ENCODE results near the gene ARHGAP11A.

The ARHGAP11A gene

DNA sequence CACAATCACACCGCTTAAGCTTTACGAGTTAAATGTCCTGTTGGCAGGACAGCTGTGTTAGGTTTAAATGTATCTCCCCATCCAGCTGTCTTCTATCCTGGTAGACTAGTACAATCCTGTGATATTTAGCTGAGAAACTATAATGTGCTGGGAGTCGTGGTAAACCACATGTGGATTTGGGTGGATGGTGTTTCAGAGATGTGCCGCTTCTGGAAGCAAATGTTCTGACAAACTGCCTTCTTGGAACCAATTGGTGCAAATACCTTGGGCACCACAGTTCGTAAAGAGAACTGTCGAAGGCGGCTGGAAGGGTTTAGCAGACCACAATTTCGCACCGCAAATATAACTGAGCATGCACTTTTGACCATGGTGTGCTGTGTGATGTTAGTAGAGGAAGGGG is 41.2 kb downstream of the ARHGAP11A start:
- no peak for DNase-seq

DNA sequence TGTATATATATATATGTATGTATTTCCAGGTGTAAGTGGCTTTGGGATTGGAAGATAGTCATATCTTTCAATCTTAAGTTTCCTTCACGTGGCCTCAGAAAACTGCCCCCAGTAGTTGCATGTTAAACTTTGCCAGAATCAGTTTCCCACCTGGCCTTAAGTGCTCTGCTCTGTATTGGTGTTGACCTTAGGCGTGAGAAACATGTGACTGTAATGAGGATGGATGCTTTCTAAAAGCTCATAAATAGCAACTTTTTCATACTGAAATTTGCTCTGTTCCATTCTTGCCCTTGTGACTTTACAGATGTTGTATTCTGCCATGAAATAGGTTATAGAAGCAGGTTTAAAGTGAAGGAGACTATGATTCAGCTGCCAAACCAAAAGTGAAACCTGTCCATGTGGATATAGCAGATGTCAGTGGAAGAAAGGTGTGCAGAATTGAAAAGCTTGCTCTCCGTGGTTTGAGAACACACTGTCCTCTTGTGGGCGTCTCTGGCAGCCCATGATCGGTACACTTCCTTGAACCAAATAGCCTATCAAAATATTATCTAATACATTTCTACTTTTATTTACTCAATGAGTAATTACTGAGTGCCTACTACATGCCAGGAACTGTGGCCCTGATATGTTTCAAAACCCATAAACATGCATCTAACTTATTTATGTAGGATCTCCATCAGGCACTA is 42.0 kb downstream of the ARHGAP11A start:
- DNase-seq = peak; percentile 42

DNA sequence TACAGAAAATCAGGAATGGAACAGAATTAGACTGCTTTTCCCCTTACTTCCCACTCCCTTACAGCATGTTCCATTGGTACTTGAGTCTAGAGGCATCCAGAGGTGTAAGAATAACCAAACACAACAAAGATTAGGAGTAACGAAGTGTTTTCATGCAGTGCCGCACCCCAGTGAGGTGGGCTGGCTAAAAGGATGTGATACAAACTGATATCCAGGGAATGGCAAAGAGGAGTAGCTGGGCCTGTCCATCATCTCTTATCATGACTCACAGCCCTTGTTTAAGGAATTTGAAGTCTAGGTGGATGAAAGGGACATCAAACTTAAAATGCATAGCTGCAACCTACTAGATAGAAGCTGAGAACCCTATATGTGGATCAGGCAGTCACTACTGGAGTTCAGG is 42.6 kb downstream of the ARHGAP11A start:
- no peak for DNase-seq

DNA sequence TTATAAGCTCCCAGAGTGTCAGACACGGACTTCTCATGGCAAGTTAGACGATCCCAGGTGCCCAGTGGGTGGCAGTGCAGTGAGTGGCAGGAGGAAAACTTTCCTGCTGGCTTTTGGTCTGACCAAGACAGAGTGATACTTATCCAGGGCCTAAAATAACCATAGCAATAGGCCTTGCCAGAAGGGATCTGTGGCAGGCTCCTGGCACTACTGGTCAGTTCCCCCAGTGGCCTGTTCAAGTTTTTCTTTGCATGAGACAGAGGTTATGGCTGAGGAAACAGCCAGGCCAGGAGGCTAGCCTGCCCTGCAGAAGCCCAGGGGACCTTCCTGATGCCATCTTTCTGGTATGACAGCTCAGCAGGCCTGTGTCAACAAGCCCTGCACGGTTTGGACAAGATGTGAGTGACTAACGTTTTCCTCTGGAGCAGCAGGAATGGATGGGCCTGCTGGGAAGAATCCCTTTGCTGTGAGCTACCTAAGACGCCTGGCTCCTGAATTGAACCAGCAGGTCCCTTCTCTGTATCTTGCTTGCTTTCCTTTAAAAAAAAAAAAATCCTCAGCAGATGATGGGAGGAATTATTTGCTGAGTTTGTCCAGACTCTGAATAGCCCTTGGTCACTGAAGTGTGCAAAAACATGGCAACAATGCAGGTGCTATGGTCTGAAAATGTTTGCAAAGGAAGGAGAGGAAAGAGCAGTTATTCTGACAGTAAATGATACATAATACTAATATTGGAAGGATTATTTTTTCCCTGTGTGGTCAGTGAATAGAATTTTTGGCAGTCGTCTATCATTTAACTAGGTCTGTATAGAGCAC is 44.2 kb downstream of the ARHGAP11A start:
- DNase-seq = no peak

DNA sequence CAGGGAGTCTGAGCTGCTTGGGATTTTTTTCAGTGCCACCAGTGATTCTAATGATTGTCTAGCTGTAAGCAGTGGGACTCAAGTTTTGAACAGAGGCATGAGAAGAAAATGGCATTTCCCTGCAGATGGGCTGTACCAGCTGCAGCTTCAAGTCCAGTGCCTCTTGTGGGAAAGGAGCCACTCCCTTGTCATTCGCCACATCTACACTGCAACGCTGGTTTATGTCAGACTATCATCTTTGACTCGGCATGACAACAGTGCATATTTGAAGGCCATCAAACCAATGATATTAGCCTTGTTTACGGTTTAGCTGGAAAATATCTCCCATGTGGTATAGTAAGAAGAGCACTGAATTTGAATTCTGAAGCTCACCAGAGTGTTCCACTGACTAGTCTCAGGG is 48.4 kb downstream of the ARHGAP11A start:
- no peak for DNase-seq

DNA sequence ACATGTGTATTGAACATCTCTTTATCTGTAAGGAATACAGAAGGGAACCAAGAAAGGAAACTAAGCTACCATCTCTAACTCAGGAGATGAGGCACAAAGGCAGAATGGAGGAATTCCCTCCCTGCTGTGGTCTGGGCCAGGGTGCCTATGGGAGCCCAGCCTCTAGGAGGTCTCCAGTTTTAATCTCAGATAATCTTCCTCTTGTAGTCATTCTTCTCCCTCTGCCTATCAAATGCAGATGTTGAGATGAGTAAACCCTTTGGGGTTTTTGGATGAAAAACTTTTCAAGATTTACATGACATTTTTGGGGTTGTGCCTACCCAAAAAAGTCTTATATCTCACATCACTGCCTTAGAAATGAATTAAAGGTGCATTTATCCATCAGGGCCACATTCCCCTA is 49.5 kb downstream of the ARHGAP11A start:
- DNase-seq = no peak

DNA sequence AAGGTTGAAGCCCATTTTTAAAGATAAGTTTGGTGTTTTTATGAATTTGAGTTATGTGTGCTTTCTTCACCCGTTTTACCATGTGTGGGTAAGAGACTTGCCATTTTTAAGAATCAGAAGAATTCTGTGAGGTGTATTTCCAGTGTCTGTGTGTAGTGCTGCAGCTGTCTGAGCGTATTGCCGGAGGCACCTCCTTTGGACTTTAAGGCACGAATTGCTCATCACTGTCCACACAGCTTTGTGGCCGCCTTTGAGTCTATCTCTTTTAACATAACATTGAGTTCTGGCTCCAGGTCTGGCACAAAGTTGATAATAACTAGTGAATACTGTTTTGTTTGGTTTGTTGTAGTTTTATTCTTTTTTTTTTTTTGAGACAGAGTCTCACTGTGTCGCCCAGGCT is 52.0 kb downstream of the ARHGAP11A start:
- no peak for DNase-seq

DNA sequence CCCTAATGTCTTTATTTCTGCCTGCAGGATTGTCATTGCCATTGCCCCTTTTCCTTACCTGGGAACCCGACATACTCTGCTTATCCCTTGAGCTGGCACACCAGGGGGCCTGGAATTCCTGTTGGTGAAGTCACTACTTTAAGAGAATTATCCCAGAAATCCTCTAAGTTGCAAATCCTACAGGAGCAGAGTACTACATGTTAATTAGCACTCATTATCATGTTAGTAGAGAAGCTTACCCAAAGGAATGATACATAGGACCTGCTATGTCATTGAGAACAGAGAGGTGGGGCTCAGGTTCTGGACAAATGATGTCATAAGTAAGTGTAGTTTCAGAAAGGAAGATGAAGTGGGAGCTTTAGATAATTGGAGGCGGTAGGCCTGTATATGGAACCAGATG is 53.6 kb downstream of the ARHGAP11A start:
- peak; percentile 3 for DNase-seq

DNA sequence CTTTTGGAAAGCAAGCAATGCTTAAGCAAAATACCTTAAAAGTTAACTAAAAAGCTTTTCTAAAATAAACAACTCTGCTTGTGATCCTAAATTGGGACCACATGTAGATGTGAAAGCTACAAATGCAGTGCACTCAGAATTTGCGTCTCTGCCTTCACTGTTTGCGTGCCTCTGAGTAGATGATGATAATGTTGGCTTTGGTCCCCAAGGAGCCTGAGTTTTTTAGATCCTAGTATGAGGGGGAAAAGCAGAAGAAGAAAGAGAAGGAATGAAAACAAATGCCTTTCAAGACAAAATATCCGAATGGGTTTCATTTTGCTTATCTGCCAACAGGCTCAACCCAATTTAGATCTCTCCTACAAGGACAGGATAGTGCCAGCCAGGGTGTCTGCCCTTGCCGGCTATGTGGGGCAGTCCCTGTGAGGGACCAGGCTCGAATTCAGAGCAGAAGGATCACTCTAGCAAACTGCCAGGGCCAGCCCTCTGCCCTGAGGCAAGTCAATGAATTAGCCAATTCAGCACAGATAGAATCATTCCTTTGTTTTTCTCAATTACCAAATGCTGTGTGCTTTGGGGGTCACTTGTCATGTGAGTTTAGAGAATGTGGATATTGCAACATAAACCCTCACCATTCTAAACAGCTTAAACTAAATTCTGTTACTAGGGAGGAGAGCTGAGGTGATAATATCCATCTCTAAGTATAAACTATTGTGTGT is 54.8 kb downstream of the ARHGAP11A start:
- peak; percentile 44 for DNase-seq

DNA sequence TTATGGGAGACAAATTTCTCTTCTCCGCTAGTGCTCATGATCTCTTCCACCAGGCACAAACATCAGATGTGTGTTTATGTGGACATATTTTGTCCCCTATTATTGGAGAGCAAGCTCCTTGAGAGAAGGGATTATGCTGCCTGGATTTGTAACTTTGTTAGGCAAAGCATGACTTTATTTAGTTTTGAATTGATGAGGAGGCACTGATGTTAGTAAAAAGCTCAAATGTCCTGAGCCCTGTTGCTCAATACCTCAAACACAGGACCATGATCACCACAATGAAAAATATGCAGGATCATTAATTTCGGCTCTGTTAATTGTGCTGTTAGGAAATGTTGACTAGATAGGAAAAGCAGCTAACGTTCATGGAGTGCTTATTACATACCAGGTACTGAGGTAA is 55.3 kb downstream of the ARHGAP11A start:
- no peak for DNase-seq

DNA sequence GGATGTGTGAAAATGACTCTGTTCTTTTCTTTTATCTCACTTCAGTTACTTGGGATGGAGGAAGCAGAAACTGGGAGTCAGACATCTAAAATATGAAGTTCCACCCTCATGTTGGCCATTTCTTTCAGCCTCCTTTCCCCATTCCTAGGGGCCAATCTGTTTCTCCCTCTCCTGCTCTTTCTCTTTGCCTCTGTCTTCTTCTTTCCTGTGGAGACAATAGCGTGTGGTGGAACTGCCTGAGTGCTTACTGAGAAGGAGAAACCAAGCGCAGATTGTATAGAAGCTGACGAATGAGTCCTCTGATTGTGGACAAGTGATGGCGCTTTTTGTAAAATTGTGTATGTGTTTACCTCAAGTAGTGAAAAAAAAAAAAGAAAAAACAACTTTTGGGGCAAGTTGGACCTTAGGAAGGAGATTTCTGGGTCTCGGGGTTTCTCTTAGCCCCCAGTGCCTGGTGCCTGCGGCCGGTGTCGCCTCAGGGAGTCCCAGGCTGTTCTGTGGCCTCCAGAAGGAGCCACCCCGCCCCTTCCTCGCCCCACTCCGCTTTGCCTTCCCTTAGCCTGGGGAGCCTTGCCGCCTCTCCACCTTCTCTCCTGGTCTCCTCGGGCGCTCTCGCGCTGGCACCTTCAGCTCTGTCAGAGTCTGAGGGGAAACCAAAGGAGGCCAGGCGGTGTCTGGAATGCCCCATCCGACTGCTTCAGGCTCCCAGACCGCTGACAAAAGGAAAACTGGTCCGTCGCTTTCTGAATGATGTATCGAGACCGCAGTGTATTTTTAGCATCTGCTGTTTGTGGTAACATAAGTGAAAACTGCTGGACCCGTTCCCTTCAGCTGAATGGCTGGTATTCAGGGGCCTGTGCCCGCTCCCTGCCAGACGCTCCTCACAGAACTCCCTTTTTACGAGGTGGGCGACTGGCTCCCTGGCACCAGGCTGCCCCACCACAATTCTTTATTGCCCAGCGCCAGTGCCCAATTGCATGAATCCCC is 56.3 kb downstream of the ARHGAP11A start:
- DNase-seq = no peak

DNA sequence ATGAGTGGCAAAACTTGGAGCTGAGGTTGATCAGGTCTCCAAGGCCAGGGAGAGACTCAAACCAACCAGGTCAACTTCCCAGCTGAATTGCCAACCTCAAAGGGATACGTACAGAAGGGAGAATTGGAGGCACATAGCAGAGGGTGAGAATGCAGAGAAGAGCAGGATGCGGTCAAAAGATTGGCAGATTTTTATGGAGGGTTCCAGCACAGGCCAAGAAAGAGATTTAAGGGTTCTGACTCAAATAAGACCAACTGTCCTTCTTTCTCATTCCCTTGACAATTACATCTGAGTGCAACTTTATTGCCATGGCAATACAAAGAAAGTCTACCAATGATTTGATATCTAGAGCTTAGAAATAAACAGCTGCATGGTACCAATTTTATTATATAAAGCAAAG is 59.4 kb downstream of the ARHGAP11A start:
- no peak for DNase-seq

DNA sequence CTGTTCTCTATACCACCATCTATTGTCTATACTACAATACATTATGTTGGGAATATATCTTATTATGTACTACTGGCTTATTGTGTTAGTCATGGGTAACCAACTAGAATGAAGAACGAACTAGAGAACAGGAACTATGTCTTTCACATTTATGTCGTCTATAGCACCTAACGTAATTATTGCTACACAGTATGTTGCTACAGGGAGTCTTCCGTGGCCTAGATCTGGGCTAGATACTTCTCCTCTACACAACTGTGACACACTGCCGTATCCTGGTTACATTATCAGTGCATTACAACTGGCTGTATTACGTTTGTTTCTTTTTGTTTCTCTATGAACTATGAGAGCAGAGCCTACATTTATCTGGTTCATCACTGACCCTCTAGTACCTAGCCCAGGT is 60.2 kb downstream of the ARHGAP11A start:
- DNase-seq = peak; percentile 7

DNA sequence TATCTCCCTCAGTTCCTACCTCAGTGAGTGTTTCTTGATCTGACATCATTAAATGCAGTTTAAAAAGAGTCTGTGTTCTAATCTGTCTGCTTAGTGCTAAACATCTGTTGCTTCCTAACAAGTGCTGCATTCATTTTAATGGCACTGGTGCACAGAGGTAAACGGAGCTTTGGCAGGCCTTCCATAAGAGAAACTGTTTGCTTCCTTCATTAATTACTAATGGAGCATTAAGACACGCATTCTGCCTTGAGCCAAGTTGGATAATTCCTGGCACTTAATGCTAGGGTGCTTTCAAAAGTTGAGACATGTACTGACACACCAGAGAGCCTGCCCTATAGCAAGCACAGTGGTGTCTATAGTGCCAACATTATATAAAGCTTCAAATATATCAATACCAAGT is 60.9 kb downstream of the ARHGAP11A start:
- DNase-seq = no peak

DNA sequence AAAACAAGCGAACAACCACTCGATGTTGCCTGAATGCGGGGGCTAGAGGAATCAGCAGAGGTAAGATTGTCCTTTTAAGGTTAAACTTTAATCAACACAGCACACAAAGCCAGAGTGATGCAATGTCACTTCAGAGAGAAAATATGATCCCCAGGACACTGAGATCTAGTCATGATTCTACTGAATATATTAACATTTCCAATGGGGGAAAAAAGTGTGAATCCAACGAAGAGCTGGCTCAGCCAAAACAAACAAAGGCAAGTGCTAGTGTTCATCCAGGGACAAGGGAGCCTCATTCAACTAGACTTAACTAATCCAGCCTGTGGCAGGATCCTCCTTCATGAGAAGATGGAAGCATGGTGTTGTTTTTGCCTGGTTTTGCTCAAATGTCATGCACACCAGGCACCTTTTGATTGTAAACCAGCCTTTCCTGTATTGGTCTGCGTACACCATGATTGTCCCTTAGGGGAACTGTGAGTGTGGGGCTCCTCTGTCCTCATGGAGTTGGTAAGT is 62.0 kb downstream of the ARHGAP11A start:
- peak; percentile 6 for DNase-seq

DNA sequence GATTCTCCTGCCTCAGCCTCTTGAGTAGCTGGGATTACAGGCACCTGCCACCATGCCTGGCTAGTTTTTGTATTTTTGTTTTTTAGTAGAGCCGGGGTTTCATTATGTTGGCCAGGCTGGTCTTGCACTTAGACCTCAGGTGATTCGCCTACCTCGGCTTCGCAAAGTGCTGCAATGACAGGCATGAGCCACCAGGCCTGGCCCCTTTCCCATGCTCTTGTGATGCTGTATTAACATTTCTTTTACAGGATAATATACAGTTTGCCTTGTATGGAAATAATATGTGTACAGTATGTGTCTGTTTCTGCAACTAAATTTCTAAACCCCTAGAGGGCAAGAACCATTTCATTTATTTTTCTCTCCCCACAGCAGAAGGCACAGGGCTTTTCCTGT is 64.0 kb downstream of the ARHGAP11A start:
- no peak for DNase-seq

DNA sequence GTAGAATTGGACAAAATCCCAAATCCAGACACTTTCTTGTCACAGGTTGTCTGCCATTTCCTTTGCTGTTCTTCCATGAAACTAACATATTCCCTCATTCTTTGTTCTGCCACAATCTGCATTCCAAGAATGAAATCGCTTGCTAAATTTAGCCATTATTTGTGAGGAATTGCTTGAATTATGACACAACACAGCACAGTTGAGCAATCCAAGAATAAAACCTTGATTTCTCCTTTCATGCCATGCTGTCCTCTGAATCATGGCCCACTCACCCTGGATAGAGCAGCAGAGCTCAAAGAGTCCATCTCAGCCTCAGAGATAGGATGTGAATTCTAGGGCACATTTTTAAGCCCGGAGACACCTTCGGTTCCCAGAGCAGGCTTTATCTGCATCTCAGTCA is 67.3 kb downstream of the ARHGAP11A start:
- no peak for DNase-seq

DNA sequence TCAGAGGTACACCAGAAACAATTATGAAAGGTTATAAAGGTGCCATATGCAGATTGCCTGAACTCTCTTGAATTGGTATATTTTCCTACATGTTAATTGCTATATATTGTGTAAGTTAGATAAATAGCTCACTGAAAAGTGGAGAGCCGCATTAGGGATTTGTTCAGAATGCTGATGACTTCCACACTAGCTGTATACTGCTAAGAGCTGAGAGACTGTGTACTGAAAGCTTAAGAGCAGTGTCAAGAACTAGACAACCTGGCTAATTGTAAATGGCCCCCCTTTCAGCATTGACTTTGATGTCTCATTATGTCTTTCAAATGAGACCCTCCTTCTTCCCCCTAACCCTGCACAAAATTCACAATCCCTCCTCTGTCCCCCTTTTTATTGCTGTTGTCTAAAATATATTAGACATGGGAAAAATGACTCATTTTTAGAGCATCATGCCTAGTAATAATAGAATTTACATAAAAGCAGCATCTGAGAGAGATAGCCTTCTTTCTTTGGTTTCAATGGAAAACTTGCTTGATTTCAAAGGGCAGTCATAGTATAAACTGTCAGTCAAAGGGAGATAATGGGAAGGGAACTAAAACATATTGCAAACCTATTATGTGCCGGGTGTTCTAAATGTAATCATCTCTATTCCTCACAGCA is 67.8 kb downstream of the ARHGAP11A start:
- DNase-seq = no peak

DNA sequence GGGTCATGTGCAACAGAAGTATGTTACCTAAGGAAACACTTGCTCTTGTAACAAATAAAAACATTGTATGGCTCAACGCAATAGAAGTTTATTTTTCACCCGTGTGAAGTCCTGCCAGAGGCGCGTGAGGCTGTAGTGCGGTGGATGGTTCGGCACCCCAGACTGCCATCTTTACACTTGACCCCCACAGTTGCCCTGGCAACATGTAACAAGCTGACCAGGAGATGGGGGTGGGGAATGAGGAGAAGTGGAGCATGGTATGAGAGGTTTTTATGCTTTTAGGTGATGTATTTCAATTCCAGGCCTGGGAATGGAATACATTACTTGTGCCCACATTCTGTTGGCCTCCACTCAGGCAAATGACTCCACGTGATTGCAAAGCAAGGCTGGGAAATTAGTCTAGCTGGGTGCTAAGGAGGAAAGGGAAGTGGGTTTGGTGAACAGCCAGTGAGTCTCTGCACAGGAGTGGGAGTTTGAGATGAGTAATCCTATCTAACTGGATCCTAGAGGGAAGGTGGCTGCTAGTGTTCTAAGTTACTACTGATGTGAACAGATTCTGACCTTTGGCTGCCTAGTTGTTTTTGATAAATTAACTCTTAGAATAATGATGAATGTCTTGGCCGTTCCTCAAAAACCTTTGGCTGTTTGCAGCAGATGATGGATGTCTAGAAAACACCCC is 68.7 kb downstream of the ARHGAP11A start:
- peak; percentile 55 for DNase-seq

DNA sequence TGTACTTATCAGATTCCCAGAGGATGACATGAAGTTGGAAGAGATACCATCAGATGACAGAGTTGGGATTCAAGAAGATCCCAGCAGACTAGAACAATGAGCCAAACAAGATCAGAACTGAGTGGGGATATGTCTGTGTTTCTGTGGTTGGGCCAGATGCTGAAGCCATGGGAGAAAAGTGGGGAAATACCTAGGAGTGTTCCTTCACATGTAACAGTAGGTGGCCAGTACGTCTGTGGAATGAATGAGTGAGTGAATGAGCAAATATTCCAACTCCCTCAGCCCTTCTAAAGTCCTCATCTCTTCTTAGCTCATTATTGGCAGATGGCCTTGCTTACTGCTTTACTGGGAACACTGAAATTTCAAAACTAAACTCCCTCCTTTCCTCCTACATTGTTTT is 70.3 kb downstream of the ARHGAP11A start:
- no peak for DNase-seq

DNA sequence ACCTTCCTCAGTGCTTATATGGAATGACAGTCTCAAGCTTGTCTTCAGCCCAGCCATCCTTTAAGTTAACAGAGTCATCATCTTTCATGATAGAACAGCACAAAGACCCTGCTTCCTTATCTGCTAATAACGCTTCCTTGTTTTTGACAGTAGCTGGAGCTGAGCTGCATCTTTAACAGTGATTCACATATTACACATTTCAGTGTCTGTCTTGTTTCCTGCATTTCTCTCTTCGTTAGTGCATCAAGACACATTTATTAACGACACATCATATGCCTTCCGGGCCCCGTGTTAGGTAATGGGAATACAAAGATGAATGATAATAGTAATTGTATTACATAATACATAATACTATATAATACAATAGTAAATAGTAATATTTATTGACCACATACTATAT is 72.3 kb downstream of the ARHGAP11A start:
- no peak for DNase-seq
